LNCaP clone FGC (cell line): ENCODE results near the gene BABAM2.
"Not testable (repeated sequence)": the region's sequence is repeated elsewhere in the genome, so short reads cannot be mapped to it uniquely, and the experiment has no call there.

Experiments used
- DNase-seq: peaks from one replicate; pipeline ENCODE4 v3.0.0-alpha.2; 2011; ENCODE audit warnings: low read depth
- H3K4me3 ChIP-seq: 2 replicates; pipeline ENCODE4 v1.5.1; 2011; ENCODE audit warnings: mild to moderate bottlenecking, low read depth, low read length, control low read depth
- TF ChIP-seq, protein P1 (sequence below): IDR thresholded peaks from 2 replicates; pipeline ENCODE4 v1.5.1; 2012; ENCODE audit warnings: mild to moderate bottlenecking; ENCODE audit not compliant: control insufficient read depth, insufficient read depth; ENCODE audit errors: extremely low read depth

The BABAM2 gene

DNA sequence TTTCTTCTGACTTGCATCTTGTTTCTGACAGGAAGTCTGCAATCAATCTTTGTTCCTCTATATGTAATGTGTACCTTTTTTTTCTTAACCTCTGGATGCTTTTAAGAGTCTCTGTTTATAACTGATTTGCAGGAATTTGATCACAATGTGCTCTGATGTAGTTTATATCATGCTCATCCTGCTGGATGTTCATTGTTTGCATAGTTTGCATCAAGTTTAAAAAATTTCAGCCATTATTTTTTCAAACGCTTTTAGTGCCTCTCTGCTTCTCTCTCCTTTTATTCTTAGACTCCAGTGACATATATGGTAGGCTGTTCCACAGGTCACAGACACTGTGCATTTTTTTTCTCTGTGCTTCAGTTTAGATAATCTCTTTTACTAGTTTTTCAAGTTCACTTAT, 24.3 kb upstream of the BABAM2 start:
- TF ChIP-seq, protein P1, sequence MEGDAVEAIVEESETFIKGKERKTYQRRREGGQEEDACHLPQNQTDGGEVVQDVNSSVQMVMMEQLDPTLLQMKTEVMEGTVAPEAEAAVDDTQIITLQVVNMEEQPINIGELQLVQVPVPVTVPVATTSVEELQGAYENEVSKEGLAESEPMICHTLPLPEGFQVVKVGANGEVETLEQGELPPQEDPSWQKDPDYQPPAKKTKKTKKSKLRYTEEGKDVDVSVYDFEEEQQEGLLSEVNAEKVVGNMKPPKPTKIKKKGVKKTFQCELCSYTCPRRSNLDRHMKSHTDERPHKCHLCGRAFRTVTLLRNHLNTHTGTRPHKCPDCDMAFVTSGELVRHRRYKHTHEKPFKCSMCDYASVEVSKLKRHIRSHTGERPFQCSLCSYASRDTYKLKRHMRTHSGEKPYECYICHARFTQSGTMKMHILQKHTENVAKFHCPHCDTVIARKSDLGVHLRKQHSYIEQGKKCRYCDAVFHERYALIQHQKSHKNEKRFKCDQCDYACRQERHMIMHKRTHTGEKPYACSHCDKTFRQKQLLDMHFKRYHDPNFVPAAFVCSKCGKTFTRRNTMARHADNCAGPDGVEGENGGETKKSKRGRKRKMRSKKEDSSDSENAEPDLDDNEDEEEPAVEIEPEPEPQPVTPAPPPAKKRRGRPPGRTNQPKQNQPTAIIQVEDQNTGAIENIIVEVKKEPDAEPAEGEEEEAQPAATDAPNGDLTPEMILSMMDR = no peak
- H3K4me3 ChIP-seq = no peak overlapping the region
- DNase-seq = no peak

DNA sequence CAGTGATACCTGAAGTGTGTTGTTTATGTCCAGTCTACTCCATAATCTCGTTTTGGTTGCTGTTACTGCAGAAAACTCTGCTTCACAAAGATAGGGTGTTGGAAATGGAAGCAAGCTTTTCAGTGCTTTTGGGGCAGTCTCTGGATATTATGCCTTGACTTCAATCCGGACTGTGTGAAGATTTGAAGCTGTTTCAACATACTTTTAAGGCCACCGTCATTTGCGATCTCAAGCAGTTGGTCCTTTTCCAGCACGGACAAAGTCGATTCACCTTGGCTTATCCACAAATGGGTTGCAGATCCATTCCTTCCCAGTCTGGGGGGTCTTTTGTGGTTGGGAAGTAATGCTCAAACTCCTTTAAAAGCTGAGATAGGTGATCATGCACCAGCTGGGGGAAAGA, 20.8 kb upstream of the BABAM2 start:
- TF ChIP-seq, protein P1 = no peak
- no peak for DNase-seq
- no peak overlapping the region for H3K4me3 ChIP-seq

DNA sequence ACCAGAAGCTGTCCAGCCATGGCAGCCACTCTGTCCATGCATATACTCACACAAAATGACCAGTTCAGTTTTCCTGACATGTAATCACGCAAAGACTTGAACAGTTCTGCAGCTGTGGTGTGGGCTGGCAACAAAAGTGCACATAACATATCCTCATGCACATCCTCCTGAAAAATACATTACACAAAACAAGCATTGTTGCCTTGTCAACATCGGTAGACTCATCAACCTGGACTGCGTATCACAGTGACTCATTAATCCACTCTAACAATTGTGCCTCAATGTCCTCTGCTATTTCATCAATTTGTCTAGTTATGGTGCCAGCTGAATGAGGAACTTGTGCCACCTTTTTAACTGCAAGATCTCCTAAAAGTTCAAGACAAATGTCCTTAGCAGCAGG, 19.8 kb upstream of the BABAM2 start:
- DNase-seq = no peak
- no peak overlapping the region for H3K4me3 ChIP-seq
- TF ChIP-seq, protein P1 = no peak

DNA sequence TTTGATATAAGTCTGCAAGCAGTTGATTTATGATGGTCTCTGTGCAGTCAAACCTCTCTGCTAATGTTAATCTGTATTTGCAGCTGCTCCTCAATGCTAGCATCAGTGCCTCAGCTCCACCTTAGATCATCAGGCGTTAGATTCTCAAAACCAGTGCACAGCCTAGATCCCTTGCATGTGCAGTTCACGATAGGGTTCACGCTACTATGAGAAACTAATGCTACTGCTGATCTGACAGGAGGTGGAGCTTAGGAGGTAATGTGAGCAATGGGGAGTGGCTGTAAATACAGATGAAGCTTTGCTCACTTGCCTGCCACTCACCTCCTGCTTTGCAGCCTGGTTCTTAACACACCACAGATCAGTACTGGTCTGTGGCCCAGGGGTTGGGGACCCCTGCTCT, 18.7 kb upstream of the BABAM2 start:
- no peak for DNase-seq
- TF ChIP-seq, protein P1 = no peak
- no peak overlapping the region for H3K4me3 ChIP-seq

DNA sequence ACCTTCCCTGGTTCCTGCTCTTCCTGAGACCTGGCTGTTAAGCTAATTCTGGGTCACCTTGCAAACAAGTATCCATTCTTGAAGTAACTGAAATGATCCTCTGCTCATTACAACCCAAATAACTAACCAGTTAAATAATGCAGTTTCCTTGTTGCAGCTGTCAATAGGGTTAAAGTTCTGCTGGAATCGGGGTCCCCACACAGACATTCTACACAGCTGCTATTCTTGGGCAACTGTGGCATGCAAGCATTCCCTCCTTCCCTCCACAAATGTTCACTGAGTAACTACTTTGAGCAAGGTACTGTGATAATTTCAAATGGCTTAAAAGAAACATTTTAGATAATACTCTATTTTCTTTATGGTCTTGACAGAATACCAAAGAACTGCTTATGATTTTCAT, 17.4 kb upstream of the BABAM2 start:
- no peak overlapping the region for H3K4me3 ChIP-seq
- TF ChIP-seq, protein P1 = no peak
- DNase-seq = no peak

DNA sequence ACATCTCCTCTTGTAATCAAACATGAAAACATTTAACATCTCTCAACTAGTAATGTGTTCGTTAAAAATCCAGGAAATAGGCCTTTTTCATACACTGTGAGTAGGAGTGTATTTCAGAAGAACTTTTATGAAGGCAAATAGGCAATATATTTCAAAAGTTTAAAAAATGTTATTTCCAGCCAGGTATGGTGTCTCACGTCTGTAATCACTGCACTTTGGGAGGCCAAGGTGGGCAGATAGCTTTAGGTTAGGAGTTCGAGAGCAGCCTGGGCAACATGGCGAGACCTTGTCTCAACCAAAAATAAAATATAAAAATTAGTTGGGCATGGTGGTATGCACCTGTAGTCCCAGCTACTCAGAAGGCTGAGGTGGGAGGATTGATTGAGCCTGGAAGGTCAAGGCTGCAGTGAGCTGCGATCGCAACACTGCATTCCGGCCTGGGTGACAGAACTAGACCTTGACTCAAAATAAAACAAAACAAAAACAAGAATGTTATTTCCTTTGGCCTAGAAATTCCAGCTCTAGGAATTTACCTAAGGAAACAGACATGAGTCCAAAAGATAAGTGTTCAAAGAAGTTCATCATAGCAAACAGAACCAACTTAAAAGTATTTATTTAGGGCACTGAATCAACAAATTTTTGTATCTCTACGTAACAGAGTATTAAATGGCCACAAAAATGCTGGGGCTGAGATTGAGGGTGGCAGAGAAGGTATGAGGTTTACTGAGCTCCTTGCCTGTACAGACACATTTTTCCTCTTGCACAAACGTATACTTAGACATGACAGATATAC, 15.2 kb upstream of the BABAM2 start:
- TF ChIP-seq, protein P1 = no peak
- H3K4me3 ChIP-seq = no peak overlapping the region

DNA sequence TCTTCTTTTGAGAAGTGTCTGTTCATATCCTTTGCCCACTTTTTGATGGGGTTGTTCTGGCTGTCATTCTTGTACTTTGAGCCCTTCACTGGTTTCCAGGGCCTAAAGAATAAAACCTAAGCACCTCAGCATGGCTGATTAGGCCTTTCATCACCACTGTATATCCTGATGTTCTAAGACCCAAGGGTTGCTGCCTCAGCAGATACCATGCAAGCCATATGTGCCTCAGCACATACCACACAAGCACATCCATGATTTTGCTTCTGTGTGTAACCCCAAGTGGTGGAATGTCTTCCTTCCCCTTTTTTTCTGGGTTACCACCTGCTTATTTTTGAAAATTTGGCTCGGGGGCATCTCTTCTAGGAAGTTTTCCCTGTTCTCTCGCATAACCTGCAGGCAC, 11.7 kb upstream of the BABAM2 start:
- no peak for DNase-seq
- TF ChIP-seq, protein P1 = no peak
- no peak overlapping the region for H3K4me3 ChIP-seq

More for the DNA sequence above, 15.2 kb upstream of the BABAM2 start:
- DNase-seq = no peak

DNA sequence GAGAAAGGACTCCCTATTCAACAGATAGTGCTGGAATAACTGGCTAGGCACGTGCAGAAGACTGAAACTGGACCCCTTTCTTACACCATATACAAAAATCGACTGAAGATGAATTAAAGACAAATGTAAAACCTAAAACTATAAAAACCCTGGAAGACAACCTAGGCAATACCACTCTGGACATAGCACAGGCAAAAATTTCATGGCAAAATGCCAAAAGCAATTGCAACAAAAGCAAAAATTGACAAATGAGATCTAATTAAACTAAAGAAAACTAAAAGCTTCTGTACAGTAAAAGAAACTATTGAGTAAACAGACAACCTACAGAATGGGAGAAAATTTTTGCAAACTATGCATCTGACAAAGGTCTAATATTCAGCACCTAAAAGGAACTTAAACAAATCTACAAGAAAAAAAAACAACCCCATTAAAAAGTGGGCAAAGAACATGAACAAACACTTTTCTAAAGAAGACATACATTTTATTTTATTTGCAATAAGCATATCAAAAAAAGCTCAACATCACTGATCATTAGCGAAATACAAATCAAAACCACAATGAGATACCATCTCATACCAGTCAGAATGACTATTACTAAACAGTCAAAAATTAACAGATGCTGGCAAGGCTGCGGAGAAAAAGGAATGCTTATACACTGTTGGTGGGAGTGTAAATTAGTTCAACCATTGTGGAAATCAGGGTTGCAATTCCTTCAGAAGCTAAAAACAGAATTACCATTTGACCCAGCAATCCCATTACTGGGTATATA, 8.5 kb upstream of the BABAM2 start:
- not testable (repeated sequence) for DNase-seq, H3K4me3 ChIP-seq

DNA sequence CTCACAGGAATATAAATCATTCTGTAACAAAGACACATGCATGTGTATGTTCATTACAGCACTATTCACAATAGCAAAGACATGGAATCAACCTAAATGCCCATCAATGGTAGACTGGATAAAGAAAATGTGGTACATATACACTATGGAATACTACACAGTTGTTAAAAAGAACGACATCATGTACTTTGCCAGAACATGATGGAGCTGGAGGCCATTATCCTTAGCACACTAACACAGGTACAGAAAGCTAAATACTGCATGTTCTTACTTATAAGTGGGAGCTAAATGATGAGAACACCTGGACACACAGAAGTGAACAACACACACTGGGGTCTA, 8.0 kb upstream of the BABAM2 start:
- not testable (repeated sequence) for DNase-seq, H3K4me3 ChIP-seq
